OCI-LY3 (cell line): ENCODE measurements around the gene GALNS.

Experiments
- H2AFZ ChIP-seq: fragments of 200-600, 300-600 bp; shearing (Covaris generic); 2 replicates; pipeline ENCODE4 v1.6.0; 2014; ENCODE audit warnings: antibody characterized with exemption, low read depth, low read length
- H3K27ac ChIP-seq: fragments of 200-600, 300-600 bp; sonication (generic); 2 replicates; pipeline ENCODE4 v1.5.1; 2014; ENCODE audit warnings: mild to moderate bottlenecking, low read length, moderate library complexity, mixed read lengths
- H3K27me3 ChIP-seq: fragments of 200-600, 300-600 bp; sonication (generic); 2 replicates; pipeline ENCODE4 v1.6.1; 2014; ENCODE audit warnings: low read depth, low read length, mixed read lengths
- H3K36me3 ChIP-seq: fragments of 200-600, 300-600 bp; sonication (generic); replicated peaks from 2 replicates; pipeline ENCODE3; 2014; ENCODE audit warnings: low read depth, low read length, mixed read lengths
- H3K4me1 ChIP-seq: fragments of 300-600, 200-600 bp; sonication (generic); 2 replicates; pipeline ENCODE4 v1.6.1; 2014; ENCODE audit warnings: low read length, mixed read lengths
- H3K4me2 ChIP-seq: fragments of 200-600, 300-600 bp; sonication (generic); 2 replicates; pipeline ENCODE4 v1.6.1; 2014; ENCODE audit warnings: low read length, mixed read lengths
- H3K4me3 ChIP-seq: fragments of 300-600, 200-600 bp; sonication (generic); 2 replicates; pipeline ENCODE4 v1.5.1; 2014; ENCODE audit warnings: antibody characterized with exemption, mild to moderate bottlenecking, low read length, moderate library complexity
- H3K79me2 ChIP-seq: fragments of 300-600, 200-600 bp; shearing (Covaris generic); 2 replicates; pipeline ENCODE4 v1.6.1; 2014; ENCODE audit warnings: mild to moderate bottlenecking, low read length, mixed read lengths
- H3K9ac ChIP-seq: fragments of 300-600, 200-600 bp; shearing (Covaris generic); 2 replicates; pipeline ENCODE4 v1.6.0; 2014; ENCODE audit warnings: mild to moderate bottlenecking, low read length, moderate library complexity
- H3K9me3 ChIP-seq: fragments of 200-600, 300-600 bp; shearing (Covaris generic); 2 replicates; pipeline ENCODE4 v1.6.1; 2014; ENCODE audit warnings: low read length, mixed read lengths; ENCODE audit not compliant: insufficient read depth
- H4K20me1 ChIP-seq: fragments of 200-600, 300-600 bp; sonication (generic); 2 replicates; pipeline ENCODE4 v1.6.1; 2016; ENCODE audit warnings: low read length, mixed read lengths; ENCODE audit not compliant: insufficient read depth
- EZH2phosphoT487 ChIP-seq: fragments of 200-600 bp; shearing (Covaris generic); IDR thresholded peaks from 2 replicates; pipeline ENCODE4 v1.6.1; 2018; ENCODE audit warnings: antibody characterized with exemption, mixed run types, low read depth
- TF ChIP-seq, protein P1 (sequence below): fragments of 200-600, 300-600 bp; sonication (generic); IDR thresholded peaks from 2 replicates; pipeline ENCODE4 v1.5.1; 2014; ENCODE audit warnings: antibody characterized with exemption, low read length, low read depth

The GALNS gene

DNA sequence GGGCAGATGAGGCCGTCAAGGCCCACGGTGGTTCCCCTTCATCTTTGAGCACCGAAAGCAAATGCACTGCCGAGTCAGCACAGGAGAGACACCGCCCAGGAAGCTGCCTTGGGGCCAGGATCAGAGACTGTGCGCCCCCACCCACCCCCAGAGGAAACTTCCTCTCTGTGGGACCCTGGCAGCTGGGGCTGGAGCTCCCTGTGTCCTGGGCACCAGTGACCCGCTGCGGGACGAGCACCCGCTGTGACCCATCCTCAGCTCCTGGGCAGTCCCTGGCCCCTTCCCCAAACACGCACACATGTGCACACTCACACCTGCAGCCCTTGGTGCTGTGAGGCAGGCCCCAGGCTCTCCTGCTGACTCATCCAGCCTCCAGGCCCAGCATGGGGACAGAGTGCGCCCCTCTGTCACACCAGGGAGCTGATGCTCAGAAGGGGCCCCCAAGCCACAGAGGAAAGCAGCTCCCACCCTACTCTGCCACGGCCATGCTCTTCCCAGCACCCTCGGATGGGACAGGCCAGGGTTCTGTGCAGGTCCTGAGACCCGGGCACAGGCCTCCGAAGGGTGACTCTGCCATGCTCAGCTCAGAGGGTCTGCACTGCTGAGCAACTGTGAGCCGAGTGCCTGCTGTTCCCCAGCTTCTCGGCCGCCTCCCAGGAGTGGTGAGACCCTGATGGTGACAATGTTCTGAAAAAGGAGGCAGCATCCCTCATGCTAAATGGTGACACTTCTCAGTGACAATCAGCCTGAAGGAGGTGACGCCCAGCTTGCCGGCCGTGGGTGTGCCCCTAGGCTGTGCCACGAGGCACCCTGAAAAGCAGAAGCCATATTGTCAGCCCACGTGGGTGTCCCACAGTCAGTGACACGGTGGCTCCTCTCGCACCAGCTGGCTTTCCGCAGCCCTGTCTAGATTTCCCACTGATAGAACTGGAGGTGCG, 75.3 kb downstream of the GALNS start:
- Histone ChIP-seq H3K4me3 (no peak overlapping the region; the same call in 1 of the 2 replicates), H3K27ac (no peak overlapping the region), H3K4me2 (peak overlapping the region; percentile 33), H2AFZ (no peak overlapping the region), H3K27me3 (no peaks in the 10 kb centered on the region), H3K79me2 (peaks cover 60% of the 10 kb centered on the region), H3K9me3 (no peaks in the 10 kb centered on the region), H3K9ac (no peak overlapping the region), H3K4me1 (peaks cover 33% of the 10 kb centered on the region), H4K20me1 (no peaks in the 10 kb centered on the region), H3K36me3 (no peaks in the 10 kb centered on the region)
- TF ChIP-seq EZH2phosphoT487, result no peak
- TF ChIP-seq, protein P1, sequence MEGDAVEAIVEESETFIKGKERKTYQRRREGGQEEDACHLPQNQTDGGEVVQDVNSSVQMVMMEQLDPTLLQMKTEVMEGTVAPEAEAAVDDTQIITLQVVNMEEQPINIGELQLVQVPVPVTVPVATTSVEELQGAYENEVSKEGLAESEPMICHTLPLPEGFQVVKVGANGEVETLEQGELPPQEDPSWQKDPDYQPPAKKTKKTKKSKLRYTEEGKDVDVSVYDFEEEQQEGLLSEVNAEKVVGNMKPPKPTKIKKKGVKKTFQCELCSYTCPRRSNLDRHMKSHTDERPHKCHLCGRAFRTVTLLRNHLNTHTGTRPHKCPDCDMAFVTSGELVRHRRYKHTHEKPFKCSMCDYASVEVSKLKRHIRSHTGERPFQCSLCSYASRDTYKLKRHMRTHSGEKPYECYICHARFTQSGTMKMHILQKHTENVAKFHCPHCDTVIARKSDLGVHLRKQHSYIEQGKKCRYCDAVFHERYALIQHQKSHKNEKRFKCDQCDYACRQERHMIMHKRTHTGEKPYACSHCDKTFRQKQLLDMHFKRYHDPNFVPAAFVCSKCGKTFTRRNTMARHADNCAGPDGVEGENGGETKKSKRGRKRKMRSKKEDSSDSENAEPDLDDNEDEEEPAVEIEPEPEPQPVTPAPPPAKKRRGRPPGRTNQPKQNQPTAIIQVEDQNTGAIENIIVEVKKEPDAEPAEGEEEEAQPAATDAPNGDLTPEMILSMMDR, result no peak

DNA sequence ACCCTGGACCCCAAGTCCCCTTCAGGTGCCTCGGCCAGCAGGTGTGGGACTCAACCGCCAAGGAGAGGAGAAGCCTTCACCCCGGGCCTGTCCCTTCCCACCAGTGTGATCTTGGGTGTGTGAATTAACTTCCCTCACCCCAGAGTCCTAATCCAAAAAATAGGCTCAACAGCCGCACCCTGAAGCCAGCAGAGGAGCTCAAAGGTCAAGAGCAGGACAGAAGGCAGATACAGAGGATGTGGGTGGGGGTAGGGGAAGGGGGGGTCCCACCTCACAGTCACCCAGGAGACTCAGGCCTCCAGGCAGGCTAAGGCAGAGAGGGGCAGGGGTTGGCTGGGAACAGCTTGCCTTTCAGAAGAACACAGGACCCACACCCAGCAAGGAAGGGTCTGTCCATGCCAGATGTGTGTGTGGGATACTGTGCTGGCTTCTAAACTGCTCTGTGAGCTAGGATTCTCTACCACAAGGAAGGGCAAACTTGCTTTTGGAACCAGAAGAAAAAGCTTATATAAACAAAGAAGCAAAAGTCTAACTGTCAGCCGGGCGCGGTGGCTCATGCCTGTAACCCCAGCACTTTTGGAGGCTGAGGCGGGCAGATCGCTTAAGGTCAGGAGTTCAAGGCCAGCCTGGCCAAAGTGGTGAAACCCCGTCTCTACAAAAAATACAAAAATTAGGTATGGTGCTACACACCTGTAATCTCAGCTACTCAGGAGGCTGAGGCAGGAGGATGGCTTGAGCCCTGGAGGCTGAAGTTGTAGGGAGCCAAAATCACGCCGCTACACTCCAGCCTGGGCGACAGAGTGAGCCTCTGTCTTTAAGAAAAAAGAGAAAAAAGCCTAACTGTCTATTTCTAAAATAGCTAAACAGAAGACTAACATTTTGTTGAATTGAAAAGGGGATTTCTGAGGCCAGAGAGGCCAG, 76.3 kb downstream of the GALNS start:
- no peaks in the 10 kb centered on the region for H4K20me1 ChIP-seq
- no peaks in the 10 kb centered on the region for H3K9me3 ChIP-seq
- H3K36me3 ChIP-seq, result no peaks in the 10 kb centered on the region
- H3K4me2 ChIP-seq, result peak overlapping the region; percentile 33
- no peak overlapping the region for H3K27ac ChIP-seq
- no peak overlapping the region for H3K9ac ChIP-seq
- H3K4me1 ChIP-seq, result peaks cover 33% of the 10 kb centered on the region
- TF ChIP-seq, protein P1, result no peak
- TF ChIP-seq EZH2phosphoT487, result no peak
- H2AFZ ChIP-seq, result no peak overlapping the region
- H3K27me3 ChIP-seq, result no peaks in the 10 kb centered on the region
- H3K79me2 ChIP-seq, result peaks cover 60% of the 10 kb centered on the region
- no peak overlapping the region for H3K4me3 ChIP-seq

DNA sequence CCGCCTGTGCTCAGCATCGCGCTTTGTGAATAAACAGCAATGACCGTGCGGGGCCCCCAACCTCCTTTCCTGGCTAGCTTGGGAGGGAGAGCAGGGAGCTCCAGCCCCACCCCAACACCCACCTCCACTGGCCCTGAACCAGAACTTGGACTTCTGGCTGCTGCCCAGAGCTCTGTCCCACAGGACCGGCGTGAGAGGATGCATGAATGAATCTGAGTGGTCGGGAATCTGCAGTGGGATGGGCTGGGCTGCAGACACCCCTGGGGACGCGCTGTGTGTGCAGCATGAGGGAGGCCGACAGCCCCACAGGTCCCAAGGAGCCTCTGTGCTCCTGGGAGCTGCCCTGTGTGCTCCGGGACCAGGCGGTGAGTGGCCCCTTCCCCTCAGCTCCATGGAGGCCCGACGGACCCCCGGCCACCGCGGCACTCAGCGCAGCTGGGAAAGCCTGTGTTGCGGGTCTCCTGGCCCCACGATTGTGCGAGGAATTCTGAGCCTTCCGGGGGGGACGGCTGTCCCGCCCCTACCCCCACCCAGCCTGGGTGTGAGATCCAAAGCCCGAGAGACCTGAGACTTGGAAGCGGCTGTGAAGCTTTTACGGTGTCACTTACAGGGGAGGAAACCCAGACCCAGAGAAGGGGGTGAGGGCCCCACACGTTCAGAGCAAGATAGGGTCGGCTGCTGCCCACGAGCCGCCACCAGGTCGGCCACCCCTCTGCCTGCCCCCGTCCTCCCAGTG, 77.2 kb downstream of the GALNS start:
- H3K27ac ChIP-seq, result no peak overlapping the region
- H4K20me1 ChIP-seq, result 0 out of 2 replicates have a peak, but pooled peaks cover under 1% of the 10 kb centered on the region
- H3K79me2 ChIP-seq, result peaks cover 58% of the 10 kb centered on the region
- H3K27me3 ChIP-seq, result no peaks in the 10 kb centered on the region
- no peaks in the 10 kb centered on the region for H3K36me3 ChIP-seq
- H2AFZ ChIP-seq, result no peak overlapping the region
- no peaks in the 10 kb centered on the region for H3K9me3 ChIP-seq
- H3K4me2 ChIP-seq, result no peak overlapping the region
- H3K4me3 ChIP-seq, result no peak overlapping the region
- no peak for TF ChIP-seq EZH2phosphoT487
- TF ChIP-seq, protein P1, result no peak
- no peak overlapping the region for H3K9ac ChIP-seq
- peaks cover 33% of the 10 kb centered on the region for H3K4me1 ChIP-seq
